Measurements from ENCODE around the gene PGBD5.
"Not testable (repeated sequence)": the region's sequence is repeated elsewhere in the genome, so short reads cannot be mapped to it uniquely, and the experiment has no call there.

Gene PGBD5

DNA sequence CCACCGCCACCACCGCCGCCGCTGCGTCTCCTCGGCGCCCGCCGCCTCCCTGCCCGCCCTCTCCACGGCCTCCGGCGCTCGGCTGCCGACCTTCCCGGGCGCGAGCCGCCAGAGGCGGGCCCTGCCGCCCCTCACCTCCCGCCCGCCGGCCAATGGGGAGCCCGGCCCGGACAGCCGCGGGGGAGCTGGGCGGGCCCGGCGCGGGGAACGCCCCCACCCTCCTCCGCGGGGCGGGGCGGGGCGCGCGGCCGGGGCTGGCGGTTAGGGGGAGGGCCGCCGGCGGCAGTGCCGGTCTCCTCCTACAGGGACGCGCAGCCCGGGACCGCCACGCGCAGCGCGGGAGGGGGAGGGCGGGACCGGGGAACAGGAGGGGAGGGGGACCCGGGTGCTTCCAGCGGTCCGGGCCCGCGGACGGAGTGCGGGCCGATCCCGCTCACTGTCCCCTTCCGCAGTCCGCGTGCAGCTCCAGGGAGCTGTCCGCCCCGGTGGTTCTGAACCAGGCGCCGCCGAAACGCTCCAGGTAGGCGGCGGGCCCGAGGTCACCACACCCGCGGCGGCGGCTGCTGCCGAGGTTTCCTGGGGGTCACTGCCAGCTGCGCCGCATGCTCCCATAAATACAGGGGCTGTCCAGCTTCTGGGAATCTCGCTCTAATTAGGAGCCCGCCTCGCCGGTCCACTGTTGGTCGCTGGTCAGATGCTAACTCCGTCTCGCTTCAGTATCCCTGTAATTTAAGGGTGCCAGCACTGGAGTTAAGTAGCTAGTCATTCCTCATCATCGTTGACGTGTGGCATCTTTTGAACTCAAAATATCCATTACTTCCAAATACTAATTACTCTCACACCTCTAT, at the start of gene PGBD5:
Gene PGBD5, minus strand, starts transcription at position 87 of the 848 bp plus-strand sequence. CDS start 404 bp downstream, outside the sequence.
- TF ChIP-seq EZH2phosphoT487 (IDR thresholded peaks at IDR 0.05; ENCODE audit: low read depth) (no peak), CTCF (IDR thresholded peaks at IDR 0.05; ENCODE audit: low read depth, low read length) (no peak)
- Histone ChIP-seq H3K27ac (ENCODE audit: low read length) (no peak within 1 kb of the TSS), H3K9me3 (ENCODE audit: insufficient read depth, low read length) (peaks cover 4% of the 10 kb centered on the region; the same call in 1 of the 2 replicates), H3K9ac (ENCODE audit: low read length) (no peak within 1 kb of the TSS), H3K4me1 (ENCODE audit: low read length) (peaks cover 42% of the 10 kb centered on the region), H3K79me2 (ENCODE audit: low read length) (no peaks in the 10 kb centered on the region), H2AFZ (ENCODE audit: low read depth, low read length) (no peak within 1 kb of the TSS), H3K4me3 (ENCODE audit: low read length) (no peak within 1 kb of the TSS), H3K36me3 (replicated peaks; ENCODE audit: low read depth, low read length) (no peaks in the 10 kb centered on the region), H4K20me1 (ENCODE audit: insufficient read depth, low read length) (no peaks in the 10 kb centered on the region), H3K27me3 (ENCODE audit: low read depth, low read length) (peaks cover 15% of the 10 kb centered on the region; the same call in 1 of the 2 replicates), H3K4me2 (ENCODE audit: low read length) (no peak within 1 kb of the TSS)

DNA sequence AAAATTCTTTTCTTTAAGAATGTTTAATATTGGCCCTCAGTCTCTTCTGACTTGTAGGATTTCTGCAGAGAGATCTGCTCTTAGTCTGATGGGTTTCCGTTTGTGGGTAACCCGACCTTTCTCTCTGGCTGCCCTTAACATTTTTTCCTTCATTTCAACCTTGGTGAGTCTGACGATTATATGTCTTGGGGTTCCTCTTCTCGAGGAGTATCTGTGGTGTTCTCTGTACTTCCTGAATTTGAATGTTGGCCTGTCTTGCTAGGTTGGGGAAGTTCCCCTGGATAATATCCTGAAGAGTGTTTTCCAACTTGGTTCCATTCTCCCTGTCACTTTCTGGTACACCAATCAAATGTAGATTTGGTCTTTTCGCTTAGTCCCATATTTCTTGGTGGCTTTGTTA, 48.8 kb upstream of the PGBD5 start:
- H4K20me1 ChIP-seq (ENCODE audit: insufficient read depth, low read length); H3K4me1 ChIP-seq (ENCODE audit: low read length); H3K27me3 ChIP-seq (ENCODE audit: low read depth, low read length); H3K9me3 ChIP-seq (ENCODE audit: insufficient read depth, low read length); H3K9ac ChIP-seq (ENCODE audit: low read length); H2AFZ ChIP-seq (ENCODE audit: low read depth, low read length); H3K27ac ChIP-seq (ENCODE audit: low read length); H3K36me3 ChIP-seq (replicated peaks; ENCODE audit: low read depth, low read length); H3K4me2 ChIP-seq (ENCODE audit: low read length); H3K4me3 ChIP-seq (ENCODE audit: low read length); H3K79me2 ChIP-seq (ENCODE audit: low read length): not testable (repeated sequence)

- not testable (repeated sequence) for H3K79me2 ChIP-seq (ENCODE audit: low read length); H3K4me2 ChIP-seq (ENCODE audit: low read length); H3K27me3 ChIP-seq (ENCODE audit: low read depth, low read length); H2AFZ ChIP-seq (ENCODE audit: low read depth, low read length); H3K27ac ChIP-seq (ENCODE audit: low read length); H4K20me1 ChIP-seq (ENCODE audit: insufficient read depth, low read length); H3K4me3 ChIP-seq (ENCODE audit: low read length); H3K9me3 ChIP-seq (ENCODE audit: insufficient read depth, low read length); H3K36me3 ChIP-seq (replicated peaks; ENCODE audit: low read depth, low read length); H3K4me1 ChIP-seq (ENCODE audit: low read length); H3K9ac ChIP-seq (ENCODE audit: low read length)
Observed at GRCh38 chr1:230470750-230471149, 44.6 kb upstream of the PGBD5 start.

- H3K9ac ChIP-seq (ENCODE audit: low read length): no peak overlapping the region
- no peaks in the 10 kb centered on the region for H3K79me2 ChIP-seq (ENCODE audit: low read length)
- no peaks in the 10 kb centered on the region for H4K20me1 ChIP-seq (ENCODE audit: insufficient read depth, low read length)
- 0 out of 2 replicates have a peak, but pooled peaks cover 3% of the 10 kb centered on the region for H3K9me3 ChIP-seq (ENCODE audit: insufficient read depth, low read length)
- H2AFZ ChIP-seq (ENCODE audit: low read depth, low read length): no peak overlapping the region
- H3K36me3 ChIP-seq (replicated peaks; ENCODE audit: low read depth, low read length): no peaks in the 10 kb centered on the region
- H3K27ac ChIP-seq (ENCODE audit: low read length): no peak overlapping the region
- H3K4me1 ChIP-seq (ENCODE audit: low read length): no peaks in the 10 kb centered on the region
- no peak overlapping the region for H3K4me2 ChIP-seq (ENCODE audit: low read length)
- peaks cover 6% of the 10 kb centered on the region; the same call in 1 of the 2 replicates for H3K27me3 ChIP-seq (ENCODE audit: low read depth, low read length)
- H3K4me3 ChIP-seq (ENCODE audit: low read length): no peak overlapping the region
- TF ChIP-seq EZH2phosphoT487 (IDR thresholded peaks at IDR 0.05; ENCODE audit: low read depth) (no peak), CTCF (IDR thresholded peaks at IDR 0.05; ENCODE audit: low read depth, low read length) (no peak)
Observed at GRCh38 chr1:230469271-230469670, 43.1 kb upstream of the PGBD5 start.

GRCh38 chr1:230465691-230466090, 39.6 kb upstream of the PGBD5 start:
- no peak for TF ChIP-seq EZH2phosphoT487 (IDR thresholded peaks at IDR 0.05; ENCODE audit: low read depth)
- TF ChIP-seq CTCF (IDR thresholded peaks at IDR 0.05; ENCODE audit: low read depth, low read length): no peak
- Histone ChIP-seq H3K4me1 (ENCODE audit: low read length) (no peaks in the 10 kb centered on the region), H3K4me2 (ENCODE audit: low read length) (no peak overlapping the region), H3K27me3 (ENCODE audit: low read depth, low read length) (peaks cover 10% of the 10 kb centered on the region), H2AFZ (ENCODE audit: low read depth, low read length) (no peak overlapping the region), H3K4me3 (ENCODE audit: low read length) (no peak overlapping the region), H3K36me3 (replicated peaks; ENCODE audit: low read depth, low read length) (no peaks in the 10 kb centered on the region), H3K27ac (ENCODE audit: low read length) (no peak overlapping the region), H3K9me3 (ENCODE audit: insufficient read depth, low read length) (0 out of 2 replicates have a peak, but pooled peaks cover 3% of the 10 kb centered on the region), H4K20me1 (ENCODE audit: insufficient read depth, low read length) (no peaks in the 10 kb centered on the region), H3K79me2 (ENCODE audit: low read length) (no peaks in the 10 kb centered on the region), H3K9ac (ENCODE audit: low read length) (no peak overlapping the region)
